Measurements from ENCODE around the gene TTLL11.

Gene TTLL11

DNA sequence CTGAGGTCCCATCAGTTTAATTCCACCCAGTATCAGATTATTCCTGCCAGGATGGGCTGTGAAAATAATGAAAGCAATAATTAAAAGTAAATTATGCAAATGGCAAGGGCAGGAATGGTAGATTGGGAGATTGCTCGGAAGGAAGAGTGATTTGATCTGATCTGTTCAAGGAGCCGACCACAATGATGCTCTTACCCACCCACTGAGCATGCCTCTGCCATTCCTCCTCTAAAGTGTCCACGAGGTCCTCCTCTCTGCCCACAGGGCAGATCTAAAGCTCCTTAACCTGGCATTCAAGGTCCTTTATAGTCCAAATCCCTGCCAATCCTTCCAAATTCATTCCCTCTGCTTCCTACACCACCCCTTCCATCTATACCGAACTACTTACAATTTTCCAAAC is 147.8 kb downstream of the TTLL11 start:
- no peak overlapping the region for H3K4me3 ChIP-seq (ENCODE audit: low read depth, low read length)
- no peak for DNase-seq (ENCODE audit: low read depth)
- TF ChIP-seq MYC (IDR thresholded peaks at IDR 0.05; ENCODE audit: low read depth, low read length) (no peak), POLR2A (IDR thresholded peaks at IDR 0.05; ENCODE audit: extremely low read depth, insufficient read length) (no peak)
- TF ChIP-seq, protein P1, sequence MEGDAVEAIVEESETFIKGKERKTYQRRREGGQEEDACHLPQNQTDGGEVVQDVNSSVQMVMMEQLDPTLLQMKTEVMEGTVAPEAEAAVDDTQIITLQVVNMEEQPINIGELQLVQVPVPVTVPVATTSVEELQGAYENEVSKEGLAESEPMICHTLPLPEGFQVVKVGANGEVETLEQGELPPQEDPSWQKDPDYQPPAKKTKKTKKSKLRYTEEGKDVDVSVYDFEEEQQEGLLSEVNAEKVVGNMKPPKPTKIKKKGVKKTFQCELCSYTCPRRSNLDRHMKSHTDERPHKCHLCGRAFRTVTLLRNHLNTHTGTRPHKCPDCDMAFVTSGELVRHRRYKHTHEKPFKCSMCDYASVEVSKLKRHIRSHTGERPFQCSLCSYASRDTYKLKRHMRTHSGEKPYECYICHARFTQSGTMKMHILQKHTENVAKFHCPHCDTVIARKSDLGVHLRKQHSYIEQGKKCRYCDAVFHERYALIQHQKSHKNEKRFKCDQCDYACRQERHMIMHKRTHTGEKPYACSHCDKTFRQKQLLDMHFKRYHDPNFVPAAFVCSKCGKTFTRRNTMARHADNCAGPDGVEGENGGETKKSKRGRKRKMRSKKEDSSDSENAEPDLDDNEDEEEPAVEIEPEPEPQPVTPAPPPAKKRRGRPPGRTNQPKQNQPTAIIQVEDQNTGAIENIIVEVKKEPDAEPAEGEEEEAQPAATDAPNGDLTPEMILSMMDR (IDR thresholded peaks at IDR 0.05; ENCODE audit: low read depth, low read length) = no peak
- TF ChIP-seq, protein P2, sequence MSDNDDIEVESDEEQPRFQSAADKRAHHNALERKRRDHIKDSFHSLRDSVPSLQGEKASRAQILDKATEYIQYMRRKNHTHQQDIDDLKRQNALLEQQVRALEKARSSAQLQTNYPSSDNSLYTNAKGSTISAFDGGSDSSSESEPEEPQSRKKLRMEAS (IDR thresholded peaks at IDR 0.05; ENCODE audit: low read depth, low read length) = no peak

- no peak overlapping the region for H3K4me3 ChIP-seq (ENCODE audit: low read depth, low read length)
- TF ChIP-seq POLR2A (IDR thresholded peaks at IDR 0.05; ENCODE audit: extremely low read depth, insufficient read length) = no peak
- TF ChIP-seq, protein P2 (IDR thresholded peaks at IDR 0.05; ENCODE audit: low read depth, low read length) = no peak
- TF ChIP-seq MYC (IDR thresholded peaks at IDR 0.05; ENCODE audit: low read depth, low read length) = no peak
- TF ChIP-seq, protein P1 (IDR thresholded peaks at IDR 0.05; ENCODE audit: low read depth, low read length) = no peak
- no peak for DNase-seq (ENCODE audit: low read depth)
Measured at GRCh38 chr9:121944711-121945191, 148.4 kb downstream of the TTLL11 start.

DNA sequence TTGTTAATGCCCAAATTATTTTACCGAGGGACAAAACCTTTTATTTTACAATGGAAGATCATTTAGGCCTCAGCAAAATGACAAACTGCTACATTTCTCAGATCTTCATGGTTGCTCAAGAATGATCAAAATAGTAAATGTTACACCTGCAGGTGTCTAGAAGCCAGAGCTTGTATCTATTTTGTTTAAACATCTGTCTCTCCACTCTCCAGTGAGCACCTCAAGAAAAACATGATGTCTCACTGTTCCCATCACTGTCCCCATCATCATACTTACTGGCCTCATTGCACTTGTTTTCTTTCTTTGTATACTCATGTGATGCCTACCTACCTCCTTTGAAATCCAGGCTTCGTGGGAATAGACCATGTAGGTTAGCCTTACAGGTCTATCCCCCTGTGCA is 149.6 kb downstream of the TTLL11 start:
- no peak overlapping the region for H3K4me3 ChIP-seq (ENCODE audit: low read depth, low read length)
- no peak for DNase-seq (ENCODE audit: low read depth)
- TF ChIP-seq MYC (IDR thresholded peaks at IDR 0.05; ENCODE audit: low read depth, low read length) (no peak), POLR2A (IDR thresholded peaks at IDR 0.05; ENCODE audit: extremely low read depth, insufficient read length) (no peak)
- TF ChIP-seq, protein P2 (IDR thresholded peaks at IDR 0.05; ENCODE audit: low read depth, low read length) = no peak
- TF ChIP-seq, protein P1 (IDR thresholded peaks at IDR 0.05; ENCODE audit: low read depth, low read length) = no peak

GRCh38 chr9:121942866-121943382 is 150.2 kb downstream of the TTLL11 start:
- DNase-seq (ENCODE audit: low read depth) = no peak
- H3K4me3 ChIP-seq (ENCODE audit: low read depth, low read length) = no peak overlapping the region
- TF ChIP-seq POLR2A (IDR thresholded peaks at IDR 0.05; ENCODE audit: extremely low read depth, insufficient read length) (no peak), MYC (IDR thresholded peaks at IDR 0.05; ENCODE audit: low read depth, low read length) (no peak)
- TF ChIP-seq, protein P1 (IDR thresholded peaks at IDR 0.05; ENCODE audit: low read depth, low read length) = no peak
- TF ChIP-seq, protein P2 (IDR thresholded peaks at IDR 0.05; ENCODE audit: low read depth, low read length) = no peak

GRCh38 chr9:121942313-121942712 is 150.8 kb downstream of the TTLL11 start:
- TF ChIP-seq, protein P2 (IDR thresholded peaks at IDR 0.05; ENCODE audit: low read depth, low read length) = no peak
- TF ChIP-seq, protein P1 (IDR thresholded peaks at IDR 0.05; ENCODE audit: low read depth, low read length) = no peak
- no peak for TF ChIP-seq MYC (IDR thresholded peaks at IDR 0.05; ENCODE audit: low read depth, low read length)
- no peak for TF ChIP-seq POLR2A (IDR thresholded peaks at IDR 0.05; ENCODE audit: extremely low read depth, insufficient read length)
- H3K4me3 ChIP-seq (ENCODE audit: low read depth, low read length) = no peak overlapping the region
- DNase-seq (ENCODE audit: low read depth) = no peak
